Breast epithelium (tissue), 3 donors: Measurements from ENCODE around the gene IL15.

Source experiments
- POLR2A ChIP-seq: fragments of 450-650 bp; IDR thresholded peaks from one replicate; pipeline ENCODE4 v1.6.1; 2016; ENCODE audit warnings: antibody characterized with exemption, mild to moderate bottlenecking, moderate library complexity
- POLR2AphosphoS5 ChIP-seq, 3 donors: sonication (generic); formaldehyde crosslinking; IDR thresholded peaks; one replicate each; pipeline ENCODE4 v1.6.1; 2017; ENCODE audit warnings: antibody characterized with exemption in 3 of 3
- TF ChIP-seq, protein P1 (sequence below), 3 donors: fragments of 450-650 bp; IDR thresholded peaks; one replicate each; pipeline ENCODE4 v1.5.1; 2016 to 2017; ENCODE audit warnings: antibody characterized with exemption in 3 of 3, mild to moderate bottlenecking in 3 of 3, moderate library complexity in 3 of 3

DNA sequence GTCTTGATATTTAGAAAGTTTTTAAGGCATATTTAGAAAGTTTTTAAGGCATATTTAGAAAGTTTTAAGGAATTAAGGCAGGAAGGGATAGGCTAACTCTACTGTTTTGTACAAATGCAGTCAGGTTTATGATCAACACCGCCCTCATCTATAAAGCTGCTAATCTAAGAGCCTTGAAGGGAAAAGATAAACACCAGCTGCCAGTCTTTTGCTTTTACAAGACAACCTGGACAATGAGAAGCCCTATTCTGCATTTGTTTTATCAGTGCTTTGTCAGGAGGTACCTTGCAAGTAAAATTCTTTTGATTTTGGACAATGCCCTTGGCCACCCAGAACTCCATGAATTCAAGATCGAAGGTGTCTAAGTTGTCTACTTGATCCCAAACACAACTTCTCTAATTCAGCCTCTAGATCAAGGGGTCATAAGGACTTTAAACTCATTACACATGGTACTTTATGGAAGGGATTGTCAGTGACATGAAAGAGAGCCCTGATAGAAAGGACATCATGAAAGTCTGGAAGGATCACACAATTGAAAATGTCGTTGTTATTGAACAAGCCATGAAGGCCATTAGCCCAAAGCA, 39.8 kb downstream of the IL15 start:
- TF ChIP-seq, protein P1, sequence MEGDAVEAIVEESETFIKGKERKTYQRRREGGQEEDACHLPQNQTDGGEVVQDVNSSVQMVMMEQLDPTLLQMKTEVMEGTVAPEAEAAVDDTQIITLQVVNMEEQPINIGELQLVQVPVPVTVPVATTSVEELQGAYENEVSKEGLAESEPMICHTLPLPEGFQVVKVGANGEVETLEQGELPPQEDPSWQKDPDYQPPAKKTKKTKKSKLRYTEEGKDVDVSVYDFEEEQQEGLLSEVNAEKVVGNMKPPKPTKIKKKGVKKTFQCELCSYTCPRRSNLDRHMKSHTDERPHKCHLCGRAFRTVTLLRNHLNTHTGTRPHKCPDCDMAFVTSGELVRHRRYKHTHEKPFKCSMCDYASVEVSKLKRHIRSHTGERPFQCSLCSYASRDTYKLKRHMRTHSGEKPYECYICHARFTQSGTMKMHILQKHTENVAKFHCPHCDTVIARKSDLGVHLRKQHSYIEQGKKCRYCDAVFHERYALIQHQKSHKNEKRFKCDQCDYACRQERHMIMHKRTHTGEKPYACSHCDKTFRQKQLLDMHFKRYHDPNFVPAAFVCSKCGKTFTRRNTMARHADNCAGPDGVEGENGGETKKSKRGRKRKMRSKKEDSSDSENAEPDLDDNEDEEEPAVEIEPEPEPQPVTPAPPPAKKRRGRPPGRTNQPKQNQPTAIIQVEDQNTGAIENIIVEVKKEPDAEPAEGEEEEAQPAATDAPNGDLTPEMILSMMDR (IDR thresholded peaks at IDR 0.05) = no peak
- TF ChIP-seq POLR2AphosphoS5 (IDR thresholded peaks at IDR 0.05) (no peak), POLR2A (no peak)
